ENCODE measurements around the gene SLC7A14.

Gene SLC7A14

GRCh38 chr3:170414202-170414663 is 171.6 kb downstream of the SLC7A14 start:
- H3K9me3 ChIP-seq (replicated peaks in 1 of 11) = peaks cover 0 to 11% (median 9%) of the 10 kb centered on the region in 11 experiments; a peak in 14 of 22 replicates
- 0 out of 22 replicates have a peak, but pooled peaks cover 0 to 3% (median 0%) of the 10 kb centered on the region in 11 experiments for H3K36me3 ChIP-seq
- no peak for TF ChIP-seq Cebpa-rat (IDR thresholded peaks at IDR 0.05)
- peaks cover 23 to 29% (median 25%) of the 10 kb centered on the region in 11 experiments for H3K27me3 ChIP-seq
- no peak overlapping the region for H3K9ac ChIP-seq
- H3K4me3 ChIP-seq = no peak overlapping the region
- H4K20me1 ChIP-seq = peaks cover 0 to 23% (median 0%) of the 10 kb centered on the region in 11 experiments; a peak in 4 of 22 replicates
- H3K4me1 ChIP-seq = peaks cover 0 to 8% (median 7%) of the 10 kb centered on the region in 10 experiments; a peak in 10 of 20 replicates
- H3K27ac ChIP-seq = no peak overlapping the region
- H3K4me2 ChIP-seq = no peak overlapping the region

- Histone ChIP-seq H3K27me3 (peaks cover 13 to 20% (median 15%) of the 10 kb centered on the region in 11 experiments), H3K9ac (no peak overlapping the region), H3K27ac (no peak overlapping the region), H3K4me1 (no peaks in the 10 kb centered on the region), H3K4me3 (no peak overlapping the region), H3K9me3 (replicated peaks in 1 of 11) (peaks cover 0 to 1% (median 0%) of the 10 kb centered on the region in 11 experiments; a peak in 2 of 22 replicates), H3K4me2 (no peak overlapping the region), H4K20me1 (peaks cover 0 to 14% (median 0%) of the 10 kb centered on the region in 11 experiments; a peak in 2 of 22 replicates), H3K36me3 (no peaks in the 10 kb centered on the region)
- TF ChIP-seq Cebpa-rat (IDR thresholded peaks at IDR 0.05) = no peak
Observed at GRCh38 chr3:170413291-170413690, 172.6 kb downstream of the SLC7A14 start.

GRCh38 chr3:170410428-170411029 is 175.3 kb downstream of the SLC7A14 start:
- TF ChIP-seq Cebpa-rat (IDR thresholded peaks at IDR 0.05) = no peak
- Histone ChIP-seq H3K4me2 (no peak overlapping the region), H3K4me3 (no peak overlapping the region), H3K36me3 (no peaks in the 10 kb centered on the region), H3K27ac (no peak overlapping the region), H3K4me1 (no peaks in the 10 kb centered on the region), H3K9ac (no peak overlapping the region), H3K27me3 (no peaks in the 10 kb centered on the region), H4K20me1 (0 out of 22 replicates have a peak, but pooled peaks cover 0 to 4% (median 0%) of the 10 kb centered on the region in 11 experiments), H3K9me3 (replicated peaks in 1 of 11) (no peaks in the 10 kb centered on the region)
